HG03097 (cell line): ENCODE results near the gene SPHK2.

Experiments
- ATAC-seq: cut with Tn5 transposase; IDR thresholded peaks from one replicate; pipeline ENCODE4 v1.9.1; 2021; ENCODE audit not compliant: unreplicated experiment, low FRiP score

The SPHK2 gene

GRCh38 chr19:48603001-48603400, 16.3 kb upstream of the SPHK2 start:
- ATAC-seq: no peak

- ATAC-seq: no peak
Observed at GRCh38 chr19:48603449-48603848, 15.9 kb upstream of the SPHK2 start.

- ATAC-seq: no peak
Observed at GRCh38 chr19:48603850-48604249, 15.5 kb upstream of the SPHK2 start.

- no peak for ATAC-seq
Observed at GRCh38 chr19:48606463-48607358, 12.6 kb upstream of the SPHK2 start, which contains the start of gene SPACA4. Gene SPACA4, plus strand, starts transcription at chr19:48606742. Its CDS starts 237 bp downstream, at chr19:48606979.

- no peak for ATAC-seq
Observed at GRCh38 chr19:48607359-48607755, 11.9 kb upstream of the SPHK2 start.

GRCh38 chr19:48608798-48609263, 10.5 kb upstream of the SPHK2 start:
- ATAC-seq: no peak

- no peak for ATAC-seq
Observed at GRCh38 chr19:48609571-48610108, 9.7 kb upstream of the SPHK2 start.

- ATAC-seq: no peak
Observed at GRCh38 chr19:48611872-48612271, 7.4 kb upstream of the SPHK2 start.

GRCh38 chr19:48613024-48613851, 6.1 kb upstream of the SPHK2 start:
- ATAC-seq: no peak

- ATAC-seq: no peak
Observed at GRCh38 chr19:48613852-48614435, 5.4 kb upstream of the SPHK2 start.

- no peak for ATAC-seq
Observed at GRCh38 chr19:48614436-48615230, 4.7 kb upstream of the SPHK2 start, which contains the start of gene FAM83E. Gene FAM83E, minus strand, starts transcription at chr19:48615076. Its CDS starts 1,704 bp downstream, at chr19:48613372.

GRCh38 chr19:48615231-48616040, 3.9 kb upstream of the SPHK2 start:
- ATAC-seq: no peak

GRCh38 chr19:48616041-48616436, 3.3 kb upstream of the SPHK2 start:
- ATAC-seq: no peak

- ATAC-seq: no peak
Observed at GRCh38 chr19:48616491-48617056, 2.7 kb upstream of the SPHK2 start.

- no peak for ATAC-seq
Observed at GRCh38 chr19:48617146-48617937, 2.0 kb upstream of the SPHK2 start.

- ATAC-seq: no peak
Observed at GRCh38 chr19:48618278-48618915, 909 bp upstream of the SPHK2 start.
